CD4-positive, alpha-beta T cell treated with Interleukin-15 for 1 hour (primary cell): ENCODE measurements around the gene DIS3L2.
"Not testable (repeated sequence)": the region's sequence is repeated elsewhere in the genome, so short reads cannot be mapped to it uniquely, and the experiment has no call there.

ENCODE experiments used
- DNase-seq: peaks from one replicate; pipeline ENCODE4 v3.0.0-alpha.2; 2020

The DIS3L2 gene

GRCh38 chr2:232061265-232061664, 99.8 kb downstream of the DIS3L2 start:
- DNase-seq = no peak

- no peak for DNase-seq
Measured at GRCh38 chr2:232073026-232073425, 111.5 kb downstream of the DIS3L2 start.

GRCh38 chr2:232073699-232074098, 112.2 kb downstream of the DIS3L2 start:
- no peak for DNase-seq

- no peak for DNase-seq
Measured at GRCh38 chr2:232075080-232075479, 113.6 kb downstream of the DIS3L2 start.

GRCh38 chr2:232075859-232076258, 114.3 kb downstream of the DIS3L2 start:
- DNase-seq = no peak

GRCh38 chr2:232076272-232076671, 114.8 kb downstream of the DIS3L2 start:
- no peak for DNase-seq

GRCh38 chr2:232076736-232077135, 115.2 kb downstream of the DIS3L2 start:
- no peak for DNase-seq

- no peak for DNase-seq
Measured at GRCh38 chr2:232085164-232085563, 123.7 kb downstream of the DIS3L2 start.

GRCh38 chr2:232085826-232086425, 124.4 kb downstream of the DIS3L2 start:
- no peak for DNase-seq

GRCh38 chr2:232088771-232089170, 127.3 kb downstream of the DIS3L2 start:
- DNase-seq = no peak

GRCh38 chr2:232094201-232094600, 132.7 kb downstream of the DIS3L2 start:
- DNase-seq = no peak

GRCh38 chr2:232094883-232095282, 133.4 kb downstream of the DIS3L2 start:
- DNase-seq = no peak

- no peak for DNase-seq
Measured at GRCh38 chr2:232097260-232097659, 135.7 kb downstream of the DIS3L2 start.

GRCh38 chr2:232097758-232098157, 136.2 kb downstream of the DIS3L2 start:
- DNase-seq = no peak

- DNase-seq = no peak
Measured at GRCh38 chr2:232102380-232102779, 140.9 kb downstream of the DIS3L2 start.

- no peak for DNase-seq
Measured at GRCh38 chr2:232103140-232103737, 141.7 kb downstream of the DIS3L2 start.

GRCh38 chr2:232104076-232104646, 142.6 kb downstream of the DIS3L2 start:
- no peak for DNase-seq

GRCh38 chr2:232111551-232111950, 150.0 kb downstream of the DIS3L2 start:
- DNase-seq = no peak

- no peak for DNase-seq
Measured at GRCh38 chr2:232113821-232114220, 152.3 kb downstream of the DIS3L2 start.

- not testable (repeated sequence) for DNase-seq
Measured at GRCh38 chr2:232115728-232116361, 154.3 kb downstream of the DIS3L2 start.

- DNase-seq = no peak
Measured at GRCh38 chr2:232116852-232117251, 155.3 kb downstream of the DIS3L2 start.

GRCh38 chr2:232117413-232117812, 155.9 kb downstream of the DIS3L2 start:
- DNase-seq = no peak

- no peak for DNase-seq
Measured at GRCh38 chr2:232120911-232121310, 159.4 kb downstream of the DIS3L2 start.

GRCh38 chr2:232124309-232124708, 162.8 kb downstream of the DIS3L2 start:
- no peak for DNase-seq
